GM18517 (cell line): ENCODE measurements around the gene PRAMEF14.
"Not testable (repeated sequence)": the region's sequence is repeated elsewhere in the genome, so short reads cannot be mapped to it uniquely, and the experiment has no call there.

Experiments
- ATAC-seq: cut with Tn5 transposase; IDR thresholded peaks from one replicate; pipeline ENCODE4 v1.9.1; 2021; ENCODE audit warnings: mild to moderate bottlenecking, moderate library complexity; ENCODE audit not compliant: unreplicated experiment

Gene PRAMEF14

GRCh38 chr1:13347034-13347433 is at the start of gene PRAMEF14:
Gene PRAMEF14 (minus strand): TSS chr1:13347134. CDS start chr1:13345314, 1,820 bp downstream.
- not testable (repeated sequence) for ATAC-seq

DNA sequence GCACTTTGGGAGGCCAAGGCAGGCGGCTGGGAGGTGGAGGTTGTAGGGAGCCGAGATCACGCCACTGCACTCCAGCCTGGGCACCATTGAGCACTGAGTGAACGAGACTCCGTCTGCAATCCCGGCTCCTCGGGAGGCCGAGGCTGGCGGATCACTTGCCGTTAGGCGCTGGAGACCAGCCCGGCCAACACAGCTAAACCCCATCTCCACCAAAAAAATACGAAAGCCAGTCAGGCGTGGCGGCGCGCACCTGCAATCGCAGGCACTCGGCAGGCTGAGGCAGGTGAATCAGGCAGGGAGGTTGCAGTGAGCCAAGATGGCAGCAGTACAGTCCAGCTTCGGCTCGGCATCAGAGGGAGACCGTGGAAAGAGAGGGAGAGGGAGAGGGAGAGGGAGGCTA is 48.4 kb upstream of the PRAMEF14 start:
- ATAC-seq = not testable (repeated sequence)

DNA sequence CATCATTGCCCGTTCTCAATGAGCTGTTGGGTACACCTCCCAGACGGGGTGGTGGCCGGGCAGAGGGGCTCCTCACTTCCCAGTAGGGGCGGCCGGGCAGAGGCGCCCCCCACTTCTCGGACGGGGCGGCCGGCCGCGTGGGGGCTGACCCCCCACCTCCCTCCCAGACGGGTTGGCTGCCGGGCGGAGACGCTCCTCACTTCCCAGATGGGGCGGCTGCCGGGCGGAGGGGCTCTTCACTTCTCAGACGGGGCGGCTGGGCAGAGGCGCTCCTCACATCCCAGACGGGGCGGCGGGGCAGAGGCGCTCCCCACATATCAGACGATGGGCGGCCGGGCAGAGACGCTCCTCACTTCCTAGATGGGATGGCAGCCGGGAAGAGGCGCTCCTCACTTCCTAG is 47.8 kb upstream of the PRAMEF14 start:
- not testable (repeated sequence) for ATAC-seq

- ATAC-seq = not testable (repeated sequence)
Measured at GRCh38 chr1:13393004-13393403, 46.1 kb upstream of the PRAMEF14 start.

DNA sequence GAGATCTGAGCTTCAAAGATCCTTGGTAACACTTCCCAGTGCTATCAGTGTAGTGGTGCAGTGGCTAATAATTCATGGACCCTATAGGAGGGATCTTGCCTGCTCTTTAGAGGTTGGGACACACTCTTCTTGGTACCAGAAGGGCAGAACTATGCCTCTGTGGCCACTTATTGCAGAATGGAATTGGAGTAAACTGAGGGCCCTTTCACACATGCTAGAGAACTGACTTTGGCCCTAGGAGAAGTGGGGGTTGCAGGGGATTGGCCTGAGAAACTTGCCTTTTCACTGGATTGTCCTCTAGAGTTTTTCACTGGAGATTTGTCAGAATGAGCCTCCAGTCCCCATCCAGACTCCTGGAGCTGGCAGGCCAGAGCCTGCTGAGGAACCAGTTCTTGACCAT is 42.4 kb upstream of the PRAMEF14 start, which contains the start of gene PRAMEF17:
Gene PRAMEF17, plus strand, starts transcription at position 301 of the 400 bp plus-strand sequence. Its CDS starts 26 bp downstream, at position 327.
- ATAC-seq = not testable (repeated sequence)

DNA sequence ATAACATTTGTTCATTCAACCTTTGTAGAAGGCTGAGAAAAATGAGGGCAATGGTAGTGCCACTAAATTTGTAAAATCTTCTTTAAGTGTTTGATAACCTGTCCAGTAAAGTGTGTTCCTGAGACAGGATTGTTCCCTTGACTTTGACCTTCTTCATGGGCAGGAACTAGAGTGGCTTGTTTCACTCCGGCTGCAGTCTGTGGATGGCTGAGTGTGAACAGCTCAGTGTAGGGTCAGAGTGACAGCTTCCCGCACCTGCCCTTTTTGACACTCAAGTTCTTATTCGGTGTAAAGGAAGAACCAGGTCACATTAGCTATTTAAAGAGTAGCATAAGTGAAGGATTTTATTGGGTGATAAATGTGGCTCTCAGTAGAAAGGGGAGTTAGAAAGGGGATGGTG is 33.4 kb upstream of the PRAMEF14 start:
- not testable (repeated sequence) for ATAC-seq

GRCh38 chr1:13378983-13379382 is 32.0 kb upstream of the PRAMEF14 start:
- ATAC-seq = not testable (repeated sequence)

DNA sequence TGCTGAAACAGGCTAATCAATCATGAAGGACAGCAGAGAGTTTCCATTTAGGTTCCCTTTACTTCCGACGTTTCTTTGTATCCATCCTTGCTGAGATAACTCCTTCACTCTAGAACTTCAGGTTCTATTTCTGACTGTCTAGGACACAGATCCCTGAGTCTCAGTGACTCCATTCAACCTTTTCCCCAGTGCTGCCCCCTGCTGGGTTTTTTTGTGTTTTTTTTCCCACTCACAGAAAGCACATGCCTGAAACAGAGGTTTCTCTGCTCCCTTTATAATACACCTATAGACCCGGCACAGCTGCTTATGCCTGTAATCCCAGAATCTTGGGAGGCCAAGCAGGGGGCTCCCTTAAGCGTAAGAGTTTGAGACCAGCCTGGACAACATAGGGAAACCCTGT is 21.6 kb upstream of the PRAMEF14 start:
- not testable (repeated sequence) for ATAC-seq

DNA sequence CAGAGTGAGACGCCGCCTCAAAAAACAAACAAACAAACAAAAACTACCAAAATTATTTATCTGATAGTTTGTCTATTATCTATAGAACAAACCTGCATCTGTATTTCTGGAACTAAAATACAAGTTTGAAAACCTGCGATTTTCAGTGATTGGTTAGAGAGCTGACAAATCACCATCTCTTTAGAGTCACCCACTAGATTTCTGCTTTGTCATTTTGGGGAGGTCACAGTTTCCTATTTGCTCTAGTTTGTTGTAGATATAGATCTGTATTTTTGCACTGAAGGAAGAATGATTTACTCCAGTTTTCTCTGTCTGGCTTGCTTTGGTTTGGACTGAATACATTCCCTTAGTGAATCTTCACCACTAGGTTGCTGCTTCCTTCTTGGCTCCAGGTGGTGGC is 19.6 kb upstream of the PRAMEF14 start:
- ATAC-seq = not testable (repeated sequence)

GRCh38 chr1:13364928-13365327 is 18.0 kb upstream of the PRAMEF14 start:
- ATAC-seq = not testable (repeated sequence)

DNA sequence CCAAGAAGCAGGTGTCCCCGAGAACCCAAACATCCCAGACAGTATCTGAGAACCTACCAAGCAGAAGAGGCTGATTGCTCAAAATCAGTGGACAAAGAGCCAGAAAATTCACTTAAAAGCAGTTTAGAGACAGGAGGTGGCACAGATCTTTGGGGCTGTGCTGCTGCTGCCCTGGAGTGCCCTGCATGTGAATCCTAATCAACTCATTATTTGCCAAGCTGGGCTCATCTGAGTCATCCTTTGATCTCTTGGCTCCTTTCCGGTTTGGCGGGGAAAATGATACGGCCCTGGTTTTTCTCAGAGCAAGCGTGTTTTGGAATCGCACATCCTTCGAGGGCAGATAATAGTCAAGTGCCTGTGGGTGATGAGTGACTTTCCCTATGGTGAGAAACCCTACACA is 15.4 kb upstream of the PRAMEF14 start:
- ATAC-seq = not testable (repeated sequence)

DNA sequence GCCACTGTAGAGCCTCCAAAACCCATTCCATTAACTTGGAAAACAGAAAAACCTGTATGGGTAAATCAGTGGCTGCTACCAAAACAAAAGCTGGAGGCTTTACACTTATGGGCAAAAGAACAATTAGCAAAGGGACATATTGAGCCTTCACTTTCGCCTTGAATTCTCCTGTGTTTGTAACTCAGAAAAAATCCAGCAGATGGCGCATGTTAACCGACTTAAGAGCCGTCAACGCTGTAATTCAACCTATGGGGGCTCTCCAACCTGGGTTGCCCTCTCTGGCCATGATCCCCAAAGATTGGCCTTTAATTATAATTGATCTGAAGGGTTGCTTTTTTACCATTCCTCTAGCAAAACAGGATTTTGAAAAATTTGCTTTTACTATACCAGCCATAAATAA is 9.8 kb upstream of the PRAMEF14 start:
- ATAC-seq = not testable (repeated sequence)

DNA sequence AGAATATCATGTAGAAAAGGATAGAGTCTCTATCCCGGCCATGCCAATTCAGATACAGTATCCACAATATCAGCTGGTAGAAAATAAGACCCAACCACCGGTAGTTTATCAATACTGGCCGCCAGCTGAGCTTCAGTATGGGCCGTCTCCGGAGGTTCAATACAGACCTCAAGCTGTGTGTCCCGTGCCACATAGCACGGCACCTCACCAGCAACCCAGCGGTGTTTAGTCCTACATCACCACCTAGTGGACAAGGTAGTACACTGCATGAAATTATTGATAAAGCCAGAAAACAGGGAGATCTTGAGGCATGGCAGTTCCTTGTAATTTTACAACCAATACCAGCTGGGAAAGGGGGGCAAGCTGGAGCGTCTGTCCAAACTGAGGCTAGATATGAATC is 7.5 kb upstream of the PRAMEF14 start:
- not testable (repeated sequence) for ATAC-seq

DNA sequence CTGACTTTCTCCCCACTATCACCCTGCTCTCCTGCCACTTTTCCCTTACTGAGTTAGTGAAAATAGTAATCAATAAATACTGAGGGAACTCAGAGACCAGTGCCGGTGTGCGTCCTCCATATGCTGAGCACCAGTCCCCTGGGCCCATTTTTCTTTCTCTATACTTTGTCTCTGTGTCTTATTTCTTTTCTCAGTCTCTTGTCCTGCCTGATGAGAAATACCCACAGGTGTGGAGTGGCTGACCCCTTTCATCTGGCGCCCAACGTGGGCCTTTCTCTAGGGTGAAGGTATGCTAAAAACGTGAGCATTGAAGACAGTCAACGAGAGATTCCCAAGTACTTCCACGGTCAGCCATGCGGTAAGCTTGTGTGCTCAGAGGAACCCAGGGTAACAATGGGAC is 6.5 kb upstream of the PRAMEF14 start:
- ATAC-seq = not testable (repeated sequence)

DNA sequence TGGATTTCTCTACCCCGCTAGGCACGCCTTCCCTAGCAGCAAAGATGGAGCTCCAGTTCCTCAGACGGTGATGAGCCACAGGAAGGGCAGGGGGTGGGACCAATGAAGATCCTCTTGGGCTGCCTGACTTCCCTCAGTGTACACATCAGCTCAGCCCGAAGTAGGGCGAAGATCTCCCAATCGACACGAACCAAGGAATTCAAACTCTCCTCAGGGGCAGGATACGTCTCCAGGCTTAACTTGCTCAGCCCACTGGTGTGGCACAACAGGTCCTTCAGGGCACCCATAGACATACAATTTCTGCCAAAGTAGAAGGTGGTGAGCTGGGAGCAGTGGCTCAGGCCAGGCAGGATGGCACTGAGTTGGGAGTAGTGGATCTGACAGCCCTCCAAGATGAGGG is 4.4 kb downstream of the PRAMEF14 start:
- not testable (repeated sequence) for ATAC-seq

- not testable (repeated sequence) for ATAC-seq
Measured at GRCh38 chr1:13315281-13315680, 31.7 kb downstream of the PRAMEF14 start, which contains the start of gene PRAMEF15. Gene PRAMEF15 (plus strand): TSS chr1:13315581. CDS start chr1:13318408, 2,827 bp downstream.

- not testable (repeated sequence) for ATAC-seq
Measured at GRCh38 chr1:13303239-13303638, 43.7 kb downstream of the PRAMEF14 start, which contains the start of gene PRAMEF33. Gene PRAMEF33 (plus strand): TSS chr1:13303539. CDS start chr1:13305955, 2,416 bp downstream.

GRCh38 chr1:13302197-13302596 is 44.7 kb downstream of the PRAMEF14 start:
- ATAC-seq = not testable (repeated sequence)

DNA sequence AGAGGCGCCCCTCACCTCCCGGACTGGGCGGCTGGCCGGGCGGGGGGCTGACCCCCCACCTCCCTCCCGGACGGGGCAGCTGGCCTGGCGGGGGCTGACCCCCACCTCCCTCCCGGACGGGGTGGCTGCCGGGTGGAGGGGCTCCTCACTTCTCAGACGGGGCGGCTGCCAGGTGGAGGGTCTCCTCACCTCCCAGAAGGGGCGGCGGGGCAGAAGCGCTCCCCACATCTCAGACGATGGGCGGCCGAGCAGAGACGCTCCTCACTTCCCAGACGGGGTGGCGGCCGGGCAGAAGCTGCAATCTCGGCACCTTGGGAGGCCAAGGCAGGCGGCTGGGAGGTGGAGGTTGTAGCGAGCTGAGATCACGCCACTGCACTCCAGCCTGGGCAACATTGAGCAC is 48.2 kb downstream of the PRAMEF14 start:
- not testable (repeated sequence) for ATAC-seq

- not testable (repeated sequence) for ATAC-seq
Measured at GRCh38 chr1:13297216-13297931, 49.6 kb downstream of the PRAMEF14 start.
